SK-N-DZ (cell line): Measurements from ENCODE around the gene MMP17.
A peak's percentile ranks its signal among the peaks of the same experiment; 100 is the strongest.
"Not testable (repeated sequence)": the region's sequence is repeated elsewhere in the genome, so short reads cannot be mapped to it uniquely, and the experiment has no call there.

Experiments
- DNase-seq: peaks from one replicate; pipeline ENCODE4 v3.0.0-alpha.2; 2015; ENCODE audit warnings: low spot score

Gene MMP17

GRCh38 chr12:131862994-131863710 is 35.0 kb downstream of the MMP17 start:
- no peak for DNase-seq

DNA sequence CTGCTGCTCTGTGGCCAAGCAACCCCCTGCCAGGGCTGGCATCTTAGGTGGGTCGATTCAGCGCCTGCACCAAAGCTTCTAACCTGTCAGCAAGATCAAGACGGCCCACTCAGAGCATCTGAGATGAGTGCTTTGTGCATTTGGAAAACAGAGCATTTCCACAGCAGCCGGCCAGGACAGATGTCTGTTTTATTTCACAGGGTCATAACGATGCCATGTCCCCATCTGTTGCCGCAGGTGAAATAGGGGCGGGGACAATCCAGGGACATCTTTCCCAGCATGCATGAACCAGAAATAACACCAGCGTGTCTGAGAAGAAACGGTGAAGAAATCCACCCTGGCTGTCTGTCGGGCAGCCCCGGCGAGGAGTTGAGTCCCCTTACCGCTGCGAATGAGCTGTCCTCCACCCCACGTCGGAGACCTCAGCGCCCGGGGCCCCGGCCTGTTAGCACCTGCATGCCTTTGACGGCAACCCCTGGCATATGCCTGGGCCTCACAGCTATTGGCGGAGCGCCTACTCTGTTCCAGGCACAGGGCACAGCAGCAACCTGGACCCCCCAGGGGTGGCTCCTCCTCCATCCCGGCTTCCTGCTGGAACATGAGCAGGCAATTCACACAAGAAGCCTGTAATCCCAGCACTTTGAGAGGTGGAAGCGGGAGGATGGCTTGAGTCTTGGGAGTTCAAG is 35.7 kb downstream of the MMP17 start:
- DNase-seq: peak; percentile 91

GRCh38 chr12:131864469-131864868 is 36.3 kb downstream of the MMP17 start:
- DNase-seq: no peak

DNA sequence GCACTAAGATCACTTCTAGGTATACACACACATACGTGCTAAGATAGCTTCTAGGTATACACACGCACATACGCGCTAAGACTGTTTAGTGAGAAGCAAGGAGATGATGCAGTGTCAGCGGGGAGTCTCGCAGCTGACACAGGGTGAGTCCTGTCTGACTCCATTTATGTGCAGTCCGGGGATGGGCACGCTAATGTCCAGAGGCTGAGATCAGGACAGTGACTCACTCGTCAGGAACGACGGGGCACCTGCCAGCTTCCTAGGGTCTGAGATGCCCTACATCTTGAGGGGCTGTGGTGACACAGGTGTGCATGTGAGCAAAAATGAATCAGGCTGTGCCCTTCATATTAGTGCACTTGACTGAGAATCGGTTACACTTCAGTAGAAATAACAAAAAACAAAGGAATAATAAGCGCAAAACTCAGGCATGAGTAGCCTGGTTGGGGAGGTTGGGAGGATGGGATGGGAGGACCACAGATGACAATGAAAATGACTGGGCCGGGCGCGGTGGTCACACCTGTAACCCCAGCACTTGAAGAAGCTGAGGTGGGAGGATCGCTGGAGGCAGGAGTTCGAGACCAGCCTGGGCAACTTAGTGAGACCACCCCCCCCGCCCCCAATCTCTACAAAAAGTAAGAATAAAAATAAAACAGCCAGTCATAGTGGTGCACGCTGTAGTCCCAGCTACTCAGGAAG is 37.1 kb downstream of the MMP17 start:
- no peak for DNase-seq

DNA sequence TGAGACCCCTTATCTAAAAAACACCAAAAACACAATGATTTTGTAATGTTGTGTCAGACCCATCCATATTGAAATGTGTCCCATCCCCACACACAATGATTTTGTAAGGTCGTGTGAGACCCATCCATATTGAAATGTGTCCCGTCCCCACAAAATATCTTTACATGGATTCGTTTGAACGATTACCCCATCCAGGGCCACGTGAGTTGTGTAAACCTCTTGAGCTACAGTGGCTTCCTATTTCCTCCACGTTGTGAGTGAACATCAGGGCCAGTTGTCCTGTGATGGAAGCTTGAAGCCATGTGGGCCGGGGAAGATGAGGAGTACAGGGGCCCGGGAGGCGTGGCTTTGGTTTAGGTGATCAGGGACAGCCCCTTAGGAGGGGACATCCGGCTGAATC is 39.3 kb downstream of the MMP17 start:
- no peak for DNase-seq

- DNase-seq: no peak
Measured at GRCh38 chr12:131867891-131868675, 39.9 kb downstream of the MMP17 start.

DNA sequence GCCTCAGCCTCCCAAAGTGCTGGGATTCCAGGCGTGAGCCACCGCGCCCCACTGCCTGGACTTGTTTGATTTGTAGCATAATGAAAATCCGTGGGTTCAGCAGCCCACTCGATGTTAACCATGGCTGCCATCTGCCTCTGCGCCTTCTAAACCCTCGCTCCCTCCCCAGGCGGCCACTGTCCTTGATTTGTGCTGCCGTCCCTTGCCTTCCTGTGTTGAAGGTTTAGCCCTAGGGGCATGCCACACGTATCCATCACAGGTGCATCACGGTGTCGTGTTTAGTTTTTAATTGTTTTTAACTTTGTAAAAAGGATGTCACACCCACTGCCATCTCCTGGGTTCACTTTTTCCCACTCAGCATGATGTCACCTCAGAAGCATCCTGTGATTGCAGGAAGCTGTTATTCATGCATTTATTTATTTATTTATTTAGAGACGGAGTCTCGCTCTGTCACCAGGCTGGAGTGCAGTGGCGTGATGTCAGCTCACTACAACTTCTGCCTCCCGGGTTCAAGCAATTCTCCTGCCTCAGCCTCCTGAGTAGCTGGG is 41.8 kb downstream of the MMP17 start:
- no peak for DNase-seq

GRCh38 chr12:131871677-131872076 is 43.5 kb downstream of the MMP17 start:
- DNase-seq: no peak

GRCh38 chr12:131872154-131873051 is 44.2 kb downstream of the MMP17 start:
- no peak for DNase-seq

- no peak for DNase-seq
Measured at GRCh38 chr12:131873293-131873692, 45.1 kb downstream of the MMP17 start.

DNA sequence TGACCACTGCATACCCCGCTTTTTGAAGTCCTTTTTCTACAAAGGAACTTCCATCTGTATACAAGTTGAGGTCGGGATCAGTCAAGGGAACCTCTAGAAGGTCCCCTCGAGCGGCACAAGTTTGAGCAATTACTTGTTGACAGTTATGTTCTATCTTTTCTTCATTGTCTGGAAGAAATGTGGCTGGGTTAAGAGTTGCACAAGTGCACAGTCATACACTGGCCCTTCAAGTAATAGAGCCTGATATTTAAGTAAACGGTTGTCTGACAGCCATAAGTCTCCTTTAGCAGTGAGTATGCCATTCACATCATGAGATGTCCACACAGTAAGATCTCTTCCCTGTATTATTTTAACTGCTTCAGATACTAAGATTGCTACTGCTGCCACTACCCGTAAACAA is 46.8 kb downstream of the MMP17 start:
- DNase-seq: not testable (repeated sequence)

DNA sequence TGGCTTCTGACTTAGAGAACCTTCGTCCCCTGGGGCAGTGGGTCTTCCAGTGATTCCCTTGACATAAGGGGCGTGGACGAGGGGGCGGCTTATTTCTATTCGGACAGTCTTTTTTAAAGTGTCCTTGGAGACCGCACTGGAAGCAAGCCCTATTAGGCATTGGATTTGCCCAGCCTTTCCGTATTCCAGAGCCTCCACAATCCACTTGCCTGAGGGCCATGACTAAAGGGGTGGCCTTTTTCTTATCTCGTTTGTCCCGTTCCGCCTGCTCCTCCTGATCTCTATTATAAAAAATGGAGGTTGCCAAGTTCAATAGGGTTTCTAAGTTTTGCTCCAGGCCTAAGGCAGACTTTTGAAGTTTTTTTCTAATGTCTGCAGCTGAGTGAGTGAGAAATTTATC is 49.0 kb downstream of the MMP17 start:
- not testable (repeated sequence) for DNase-seq

DNA sequence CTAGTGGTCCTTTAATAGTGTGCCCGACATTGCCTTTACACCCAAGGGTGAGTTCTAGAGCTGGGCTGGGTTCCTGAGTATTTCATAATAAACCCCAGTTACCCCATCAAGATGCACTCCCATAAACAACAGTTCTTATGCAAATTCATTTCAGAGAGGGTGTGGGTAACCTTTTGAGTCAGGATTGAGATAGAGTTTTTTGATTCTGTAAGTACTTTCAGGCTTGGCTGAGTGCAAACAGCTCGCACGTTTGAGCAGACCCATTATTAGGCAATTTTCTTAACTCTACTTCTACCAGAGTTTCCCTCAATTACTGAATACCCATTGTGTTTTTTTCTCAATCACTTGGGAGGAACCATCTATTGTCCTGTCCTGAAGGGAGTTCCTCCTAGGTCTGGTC is 50.2 kb downstream of the MMP17 start:
- DNase-seq: not testable (repeated sequence)

DNA sequence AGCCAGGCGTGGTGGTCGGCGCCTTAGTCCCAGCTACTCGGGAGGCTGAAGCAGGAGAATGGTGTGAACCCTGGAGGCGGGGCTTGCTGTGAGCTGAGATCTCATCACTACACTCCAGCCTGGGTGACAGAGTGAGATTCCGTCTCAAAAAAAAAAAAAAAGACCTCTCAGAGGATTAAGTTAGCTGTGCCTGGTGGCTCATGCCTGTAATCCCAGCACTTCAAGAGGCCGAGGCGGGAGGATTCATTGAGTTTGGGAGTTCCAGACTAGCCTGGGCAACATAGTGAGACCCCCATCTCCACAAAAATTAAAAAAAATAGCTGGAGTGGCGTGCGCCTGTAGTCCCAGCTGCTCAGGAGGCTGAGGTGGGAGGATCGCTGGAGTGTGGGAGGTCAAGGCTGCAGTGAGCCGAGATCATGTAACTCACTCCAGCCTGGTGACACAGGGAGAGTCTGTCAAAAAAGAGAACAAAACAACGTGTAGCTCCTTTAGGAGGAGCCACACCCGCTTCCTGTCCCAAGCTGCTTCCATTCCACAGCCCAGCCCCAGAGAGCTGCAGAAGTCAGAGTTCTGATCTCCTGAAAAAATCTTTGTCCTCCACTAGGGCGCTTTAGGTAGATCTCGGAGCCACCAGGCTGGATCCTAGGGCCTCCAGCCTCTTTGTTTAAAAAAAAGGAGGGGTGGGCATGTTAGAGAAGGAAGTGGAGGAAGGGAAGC is 54.8 kb downstream of the MMP17 start:
- no peak for DNase-seq

DNA sequence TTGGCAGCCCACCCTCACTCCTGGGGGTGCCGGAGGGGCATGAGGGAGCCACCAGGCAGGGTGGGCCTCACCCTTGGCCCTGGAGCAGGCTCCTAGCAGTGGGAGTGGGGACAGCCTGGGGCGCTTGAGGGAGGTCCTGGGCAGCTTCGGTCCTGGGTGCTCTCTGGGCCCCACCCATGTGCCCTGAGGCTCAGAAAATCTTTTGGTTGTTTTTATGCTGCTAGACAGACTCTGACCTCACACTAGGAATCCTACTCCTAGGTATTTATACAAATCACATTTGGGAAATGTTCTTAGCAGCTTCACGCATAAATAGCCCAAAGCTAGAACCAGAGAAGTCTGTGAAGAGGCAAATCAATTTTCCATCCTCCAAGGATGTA is 55.3 kb downstream of the MMP17 start:
- no peak for DNase-seq

- DNase-seq: not testable (repeated sequence)
Measured at GRCh38 chr12:131885076-131885475, 56.9 kb downstream of the MMP17 start.

GRCh38 chr12:131885543-131886057 is 57.4 kb downstream of the MMP17 start:
- no peak for DNase-seq

GRCh38 chr12:131891722-131892121 is 63.5 kb downstream of the MMP17 start:
- not testable (repeated sequence) for DNase-seq

DNA sequence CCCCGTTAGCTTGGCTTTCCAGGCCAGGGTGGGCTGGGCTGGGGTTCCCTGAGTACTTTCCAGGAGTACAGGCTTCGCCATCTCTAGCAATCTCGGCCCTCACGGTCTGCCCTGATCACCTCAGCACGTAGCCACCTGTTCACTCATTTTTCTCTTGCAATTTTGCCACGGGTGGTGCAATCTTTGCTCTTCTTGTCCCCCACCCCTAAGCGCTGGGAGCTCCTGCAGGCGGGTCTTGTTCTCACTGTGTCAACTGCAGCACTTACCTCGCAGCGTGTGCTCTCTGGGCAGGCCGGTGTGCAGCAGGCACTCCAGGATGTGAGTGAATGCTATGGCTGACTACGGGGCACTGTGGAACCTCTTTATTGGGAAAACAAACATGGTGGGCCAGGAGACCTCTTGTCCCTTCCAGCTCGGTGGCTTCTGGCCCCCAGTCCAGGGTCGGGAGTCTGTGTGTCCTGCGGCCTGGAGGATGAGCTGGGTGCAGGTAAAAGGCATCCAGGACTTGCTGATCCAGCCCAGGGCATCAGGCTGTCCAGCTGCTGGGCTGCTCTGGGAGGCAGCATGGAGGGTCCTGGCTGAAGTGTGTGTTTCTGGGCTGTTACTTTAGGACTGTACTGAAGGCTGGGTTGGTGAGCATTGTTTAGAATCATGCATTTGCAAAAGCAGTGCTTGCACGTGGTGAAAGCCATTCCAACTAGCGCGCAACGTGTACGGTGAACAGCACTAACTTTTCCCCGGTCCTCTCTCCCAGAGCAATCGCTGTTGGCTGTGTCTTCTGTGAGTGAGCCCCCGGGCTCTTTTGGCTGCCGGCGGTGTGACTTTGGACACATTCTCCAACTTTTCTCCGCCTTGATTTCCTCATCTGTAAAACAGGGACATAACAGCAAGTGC is 64.8 kb downstream of the MMP17 start:
- DNase-seq: peak; percentile 35
